Epithelial cell of proximal tubule (primary cell): ENCODE data around the gene PNPLA4. TPM values are rescaled to one million over a fixed set of nuclear protein-coding genes. Genes with fewer than 3 reads are reported as not detected.
A peak's percentile ranks its signal among the peaks of the same experiment; 100 is the strongest.

ENCODE experiments used
- DNase-seq: peaks from one replicate; pipeline ENCODE4 v3.0.0-alpha.2; 2011; ENCODE audit warnings: low read depth
- H3K4me3 ChIP-seq: 2 replicates; pipeline ENCODE4 v1.5.1; 2011; ENCODE audit warnings: low read depth, mild to moderate bottlenecking, low read length
- CTCF ChIP-seq: conservative IDR thresholded peaks from 2 replicates; pipeline ENCODE4 v1.5.1; 2012; ENCODE audit warnings: low read depth, mild to moderate bottlenecking, low read length
- total RNA-seq: library from RNA; depleted of rRNA; stranded (reverse); fragments of >200 nt; gene quantifications from 2 replicates; pipeline ENCODE4 v1.2.3, GENCODE V29; 2015

Gene PNPLA4
- total RNA-seq, 1 donor from 2014 or later: 9.2 TPM

- DNase-seq: no peak
- H3K4me3 ChIP-seq: no peak overlapping the region
- TF ChIP-seq CTCF: no peak
Measured at GRCh38 chrX:7876957-7877356, 50.3 kb downstream of the PNPLA4 start.

GRCh38 chrX:7872042-7872441, 55.2 kb downstream of the PNPLA4 start:
- TF ChIP-seq CTCF: no peak
- no peak for DNase-seq
- H3K4me3 ChIP-seq: no peak overlapping the region

GRCh38 chrX:7852166-7852565, 75.0 kb downstream of the PNPLA4 start:
- no peak for DNase-seq
- TF ChIP-seq CTCF: peak; percentile 10
- no peak overlapping the region for H3K4me3 ChIP-seq

Other genes with a start within 250 kb of the PNPLA4 start
- gene VCX, start 84.2 kb downstream of the PNPLA4 start, total RNA-seq: not detected in 2 replicates
- gene VCX2, start 243.9 kb upstream of the PNPLA4 start, total RNA-seq: not detected in 2 replicates